Adrenal gland (tissue), 12 donors: Measurements from ENCODE around the gene SRMS. TPM values are rescaled to one million over a fixed set of nuclear protein-coding genes. Genes with fewer than 3 reads are reported as not detected.

Source experiments
- DNase-seq, 7 donors: peaks; one replicate each; pipeline ENCODE4 v3.0.0-alpha.2; 2019 to 2020
- H3K27ac ChIP-seq, 5 donors: fragments of 200-600 bp; sonication (generic) in 4 of 5; 1 replicate in 3 of 5; 2 replicates in 2 of 5; pipeline versions ENCODE4 v1.5.1 to v1.8.0; 2016 to 2020; ENCODE audit warnings: mild to moderate bottlenecking in 1 of 5
- H3K27me3 ChIP-seq: fragments of 200-600 bp; 2 replicates; pipeline ENCODE4 v1.8.0; 2021
- H3K36me3 ChIP-seq, 2 donors: fragments of 200-600 bp; replicated peaks in 1 of 2; 1 replicate in 1 of 2; 2 replicates in 1 of 2; pipeline versions ENCODE4 v1.5.1 to v1.8.0; 2018 to 2022
- H3K4me1 ChIP-seq, 2 donors: fragments of 200-600 bp; replicated peaks in 1 of 2; 1 replicate in 1 of 2; 2 replicates in 1 of 2; pipeline versions ENCODE4 v1.5.1 to v1.8.0; 2018 to 2021
- H3K4me3 ChIP-seq, 4 donors: fragments of 200-600 bp; sonication (generic) in 3 of 4; one replicate each; pipeline ENCODE4 v1.5.1; 2016 to 2018
- H3K9me3 ChIP-seq, 3 donors: fragments of 200-600 bp; sonication (generic) in 1 of 3; replicated peaks in 1 of 3; 1 replicate in 2 of 3; 2 replicates in 1 of 3; pipeline versions ENCODE4 v1.5.1 to v1.8.0; 2016 to 2021
- CTCF ChIP-seq, 6 experiments: fragments of 450-650 bp in 4 of 6; fragments of 200-600 bp in 2 of 6; sonication (generic) in 1 of 6; IDR thresholded peaks; 1 replicate in 5 of 6; 2 replicates in 1 of 6; pipeline versions ENCODE4 v1.5.1 to v1.8.0; 2016 to 2021; ENCODE audit warnings: antibody characterized with exemption in 6 of 6, mild to moderate bottlenecking in 2 of 6, moderate library complexity in 1 of 6
- POLR2A ChIP-seq, 2 donors: fragments of 450-650 bp; IDR thresholded peaks; one replicate each; pipeline ENCODE4 v1.6.1; 2017; ENCODE audit warnings: antibody characterized with exemption in 2 of 2, mild to moderate bottlenecking in 2 of 2, moderate library complexity in 1 of 2
- WGBS, 4 donors: extraction: QIAGEN DNeasy Blood & Tissue Kit in 2 of 4; methylation state at CpG; one replicate each; pipeline versions ENCODE4 v1.1.5 to v1.1.7; 2013 to 2017; 5-methylcytosine and 5-hydroxymethylcytosine counted together
- intact Hi-C, 2 donors: fragments of 100-400 bp; cut with DNase I; formaldehyde crosslinking; loops; one replicate each; pipeline versions ENCODE4 v1.14.1 to v1.15.0; 2022 to 2023
- polyA plus RNA-seq, 3 donors: library from polyadenylated mRNA; stranded (reverse); fragments of 200-250 nt in 2 of 3; fragments of 350-450 nt in 1 of 3; fragmentation: Illumina TruSeq in 1 of 3; extraction: RNeasy Lipid Tissue Mini Kit (QIAGEN cat#74804) in 1 of 3; gene quantifications; one replicate each; pipeline ENCODE4 v1.2.3, GENCODE V29; 2013 to 2014
- total RNA-seq, 9 donors: library from RNA; depleted of rRNA in 4 of 9; stranded (reverse); fragments of >200 nt in 4 of 9; fragments of 120-200 nt in 1 of 9; fragmentation: NEBNext Ultra II Directional in 1 of 9; extraction: Animal tissue kit (Norgen Biotek cat#: 25700) in 1 of 9; gene quantifications; one replicate each; pipeline versions ENCODE4 v1.1.0 to v1.2.4, GENCODE V29; 2013 to 2023
- donor health status: healthy with polysubstance abuse.
- donor health status: Bipolar disorder and iron deficiency.
- donor health status: DM: yes; HTN: yes; CAD: no.
- donor health status: DM: no; HTN: no; CAD: no.
- donor health status: DM: no; HTN: no; CAD: no.
- donor health status: DM: yes; HTN: yes; CAD: no.

Gene SRMS
- total and polyA plus RNA-seq, 12 donors, result not detected

DNA sequence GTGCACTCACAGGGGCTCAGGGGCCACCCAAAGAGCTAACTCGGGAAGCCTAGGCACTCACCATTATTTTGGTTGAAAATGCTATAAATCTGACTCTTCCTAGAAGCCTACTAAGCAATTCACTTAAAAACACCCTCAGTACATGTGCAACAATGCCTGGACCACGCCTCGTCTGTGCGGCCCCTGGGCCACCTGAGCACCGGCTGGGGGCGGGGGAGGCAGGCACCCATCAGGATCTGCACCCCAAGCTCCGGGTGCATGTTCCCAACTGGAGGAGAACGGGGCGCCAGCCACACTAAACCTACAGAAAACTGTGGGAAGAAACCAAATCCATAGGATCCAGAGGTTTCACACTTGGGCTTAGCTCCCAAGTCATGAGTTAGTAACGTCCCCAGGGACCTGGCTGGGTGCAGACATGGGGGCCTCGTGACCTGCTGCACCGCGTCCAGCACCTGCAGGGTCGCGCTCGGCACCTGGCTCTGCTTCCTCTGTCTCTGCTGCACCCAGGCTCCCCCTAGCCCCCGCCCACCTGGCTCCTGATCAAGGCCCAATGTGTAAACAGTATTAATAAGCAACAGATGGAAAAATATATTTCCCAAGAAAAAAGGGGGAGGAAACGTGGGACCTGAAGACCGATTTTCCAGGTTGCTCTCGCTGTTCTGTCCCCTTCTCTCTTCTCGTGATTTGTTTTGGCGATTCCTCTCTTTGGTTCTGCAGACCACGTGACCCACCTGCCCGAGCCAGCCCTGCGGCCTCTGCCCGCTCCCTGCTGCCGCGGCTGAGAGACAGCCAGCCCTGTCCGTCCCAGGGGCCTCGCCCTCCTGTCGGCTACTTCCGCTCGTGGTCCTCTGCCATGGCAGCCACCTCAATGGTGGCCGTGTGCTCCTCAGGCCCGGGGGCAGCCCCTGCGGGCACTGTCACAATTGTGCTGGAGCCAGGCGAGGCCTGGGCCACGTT, 42.0 kb upstream of the SRMS start:
- no peak for DNase-seq
- no peaks in the 10 kb centered on the region for H3K27me3 ChIP-seq
- H3K9me3 ChIP-seq, result no peaks in the 10 kb centered on the region
- no peak overlapping the region for H3K4me3 ChIP-seq
- H3K27ac ChIP-seq, result no peak overlapping the region
- peaks cover 0 to 26% of the 10 kb centered on the region in 2 donors for H3K36me3 ChIP-seq
- TF ChIP-seq POLR2A (IDR thresholded peaks at IDR 0.05), result no peak
- no peak for TF ChIP-seq CTCF (IDR thresholded peaks at IDR 0.05)
- intact Hi-C loops, result no loop called here
- peaks cover 0 to 7% of the 10 kb centered on the region in 2 donors for H3K4me1 ChIP-seq
- 87 to 92% (median 88%) methylated on average over 26 to 38 of the region's 38 CpGs for whole genome bisulfite sequencing, 4 donors

- no peak overlapping the region for H3K4me3 ChIP-seq
- TF ChIP-seq CTCF (IDR thresholded peaks at IDR 0.05) (no peak), POLR2A (IDR thresholded peaks at IDR 0.05) (no peak)
- peaks cover 0 to 7% of the 10 kb centered on the region in 2 donors for H3K4me1 ChIP-seq
- whole genome bisulfite sequencing, 4 donors, result 83 to 95% (median 94%) methylated on average over 3 to 11 of the region's 11 CpGs
- H3K9me3 ChIP-seq, result no peaks in the 10 kb centered on the region
- no peak overlapping the region for H3K27ac ChIP-seq
- H3K27me3 ChIP-seq, result no peaks in the 10 kb centered on the region
- intact Hi-C loops, result no loop called here
- peaks cover 0 to 26% of the 10 kb centered on the region in 2 donors for H3K36me3 ChIP-seq
- DNase-seq, result no peak
Measured at GRCh38 chr20:63588641-63589041, 41.1 kb upstream of the SRMS start.

DNA sequence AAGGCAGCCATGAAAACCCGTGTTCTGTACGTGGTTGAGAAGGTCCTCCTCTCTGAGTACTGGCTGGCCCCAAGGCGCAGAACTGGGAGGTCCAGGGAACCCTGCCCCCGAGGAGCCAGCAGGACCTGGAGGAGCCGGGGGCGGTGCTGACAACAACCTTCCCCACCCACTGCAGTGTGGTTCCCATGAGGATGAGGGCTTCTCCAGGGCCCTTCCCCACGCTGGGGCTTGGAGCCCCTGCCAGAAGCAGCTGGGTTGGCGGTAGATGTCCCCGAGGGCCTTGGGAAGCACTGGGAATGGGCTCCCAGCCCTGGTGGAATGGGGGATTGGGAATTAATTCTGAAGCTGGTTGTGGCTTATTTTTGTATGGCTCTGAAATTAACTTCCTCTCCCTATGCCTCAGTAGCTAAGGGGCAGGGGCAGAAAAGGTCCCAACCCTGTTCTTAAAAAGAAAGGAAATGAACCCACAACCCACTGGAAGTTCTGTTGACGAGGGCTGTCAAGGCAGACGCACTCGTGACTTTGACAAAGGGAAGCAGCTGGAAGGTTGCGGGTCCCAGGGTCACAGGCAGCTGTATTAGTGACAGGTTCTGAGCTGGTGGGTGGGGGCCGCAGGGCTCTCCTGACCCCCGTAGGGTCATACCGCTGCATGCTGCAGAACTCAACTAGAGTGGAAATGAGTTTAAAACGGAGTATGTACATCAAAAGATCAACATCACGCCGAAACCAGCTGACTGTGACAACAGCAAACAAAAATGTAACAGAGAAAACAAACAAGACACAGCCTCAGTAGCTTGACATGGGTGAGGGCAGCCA, 40.4 kb upstream of the SRMS start:
- no peak overlapping the region for H3K27ac ChIP-seq
- no peaks in the 10 kb centered on the region for H3K27me3 ChIP-seq
- no peaks in the 10 kb centered on the region for H3K9me3 ChIP-seq
- peaks cover 0 to 7% of the 10 kb centered on the region in 2 donors for H3K4me1 ChIP-seq
- no peak for TF ChIP-seq CTCF (IDR thresholded peaks at IDR 0.05)
- no peak for TF ChIP-seq POLR2A (IDR thresholded peaks at IDR 0.05)
- 65 to 78% (median 69%) methylated on average over 14 to 19 of the region's 19 CpGs for WGBS, 4 donors
- intact Hi-C loops, result no loop called here
- H3K4me3 ChIP-seq, result no peak overlapping the region
- H3K36me3 ChIP-seq, result peaks cover 0 to 26% of the 10 kb centered on the region in 2 donors
- DNase-seq, result no peak

- WGBS, 4 donors, result 91 to 93% (median 93%) methylated on average over 12 of the region's 12 CpGs
- peaks cover 0 to 26% of the 10 kb centered on the region in 2 donors for H3K36me3 ChIP-seq
Measured at GRCh38 chr20:63587256-63587655, 39.7 kb upstream of the SRMS start.

More at GRCh38 chr20:63587256-63587655, 39.7 kb upstream of the SRMS start:
- no peak for DNase-seq
- Histone ChIP-seq H3K27ac (no peak overlapping the region), H3K9me3 (no peaks in the 10 kb centered on the region), H3K27me3 (no peaks in the 10 kb centered on the region), H3K4me3 (no peak overlapping the region), H3K4me1 (no peaks in the 10 kb centered on the region)
- intact Hi-C loops, result no loop called here
- no peak for TF ChIP-seq POLR2A (IDR thresholded peaks at IDR 0.05)
